ENCODE measurements around the gene PFN3. TPM values are rescaled to one million over a fixed set of nuclear protein-coding genes. Genes with fewer than 3 reads are reported as not detected.

PFN3 gene
- total RNA-seq, 1 experiment from 2014 or later = not detected

DNA sequence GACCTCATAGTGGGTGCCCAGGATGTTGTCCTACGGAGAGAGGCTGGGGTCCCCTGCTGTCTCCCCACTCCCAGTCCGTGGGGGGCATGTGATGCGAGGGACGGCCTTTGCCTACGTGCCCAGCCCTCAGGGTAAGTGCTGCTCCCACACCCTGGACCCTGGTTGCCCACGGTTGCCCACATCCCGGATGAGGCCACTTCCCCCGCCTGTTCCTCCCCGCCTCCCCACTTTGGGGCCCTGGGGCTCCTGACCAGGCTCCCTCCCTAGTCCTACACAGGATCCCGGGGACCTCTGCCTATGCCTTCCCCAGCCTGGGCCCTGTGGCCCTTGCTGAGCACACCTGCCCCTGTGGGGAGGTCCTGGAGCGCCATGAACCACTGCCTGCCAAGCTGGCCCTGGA is 14.7 kb downstream of the PFN3 start:
- no TSS peak for BruUV-seq (replicated peaks)
- CTCF ChIA-PET = interaction anchor here (1.1 kb wide), 1 partner anchor 16 kb away, joined by 4 read pairs; no protein-coding TSS in a partner anchor
- Mint-ChIP-seq H3K4me3 (ENCODE audit: low read depth, unreplicated experiment) (no peak overlapping the region), H3K36me3 (ENCODE audit: insufficient read depth, unreplicated experiment) (peaks cover 13% of the 10 kb centered on the region), H3K27ac (ENCODE audit: unreplicated experiment) (no peak overlapping the region), H3K4me1 (ENCODE audit: low read depth, unreplicated experiment) (peaks cover 36% of the 10 kb centered on the region), H3K9me3 (ENCODE audit: low read depth, unreplicated experiment) (no peaks in the 10 kb centered on the region), H3K27me3 (ENCODE audit: unreplicated experiment) (no peaks in the 10 kb centered on the region)
- intact Hi-C loops (cut with micrococcal nuclease; ENCODE audit: unreplicated experiment) = no loop called here
- TF ChIP-seq, protein P1, sequence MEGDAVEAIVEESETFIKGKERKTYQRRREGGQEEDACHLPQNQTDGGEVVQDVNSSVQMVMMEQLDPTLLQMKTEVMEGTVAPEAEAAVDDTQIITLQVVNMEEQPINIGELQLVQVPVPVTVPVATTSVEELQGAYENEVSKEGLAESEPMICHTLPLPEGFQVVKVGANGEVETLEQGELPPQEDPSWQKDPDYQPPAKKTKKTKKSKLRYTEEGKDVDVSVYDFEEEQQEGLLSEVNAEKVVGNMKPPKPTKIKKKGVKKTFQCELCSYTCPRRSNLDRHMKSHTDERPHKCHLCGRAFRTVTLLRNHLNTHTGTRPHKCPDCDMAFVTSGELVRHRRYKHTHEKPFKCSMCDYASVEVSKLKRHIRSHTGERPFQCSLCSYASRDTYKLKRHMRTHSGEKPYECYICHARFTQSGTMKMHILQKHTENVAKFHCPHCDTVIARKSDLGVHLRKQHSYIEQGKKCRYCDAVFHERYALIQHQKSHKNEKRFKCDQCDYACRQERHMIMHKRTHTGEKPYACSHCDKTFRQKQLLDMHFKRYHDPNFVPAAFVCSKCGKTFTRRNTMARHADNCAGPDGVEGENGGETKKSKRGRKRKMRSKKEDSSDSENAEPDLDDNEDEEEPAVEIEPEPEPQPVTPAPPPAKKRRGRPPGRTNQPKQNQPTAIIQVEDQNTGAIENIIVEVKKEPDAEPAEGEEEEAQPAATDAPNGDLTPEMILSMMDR (IDR thresholded peaks at IDR 0.05; ENCODE audit: unreplicated experiment) = no peak
- no peak for DNase-seq

DNA sequence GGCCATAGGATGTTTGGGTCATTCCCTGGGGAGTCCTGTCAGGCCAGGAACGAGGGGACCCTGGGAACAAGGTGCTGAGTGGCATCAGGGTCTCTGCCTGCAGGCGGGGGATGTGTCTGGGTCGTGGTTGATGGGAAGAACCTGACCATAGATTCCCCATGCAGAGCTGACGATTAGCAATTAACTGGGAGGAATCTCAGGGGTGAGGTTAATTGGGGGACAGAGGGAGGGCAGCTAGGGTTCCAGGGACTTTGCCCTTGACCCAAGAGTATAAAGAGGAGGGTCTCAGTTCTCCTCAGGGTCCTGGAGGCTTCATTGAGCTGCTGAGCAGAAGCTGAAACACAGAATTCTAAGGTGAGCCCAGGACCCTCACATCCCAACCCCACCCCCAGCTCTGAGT is 16.3 kb downstream of the PFN3 start, which contains the start of gene SLC34A1:
SLC34A1 (plus strand) TSS at position 301 of the 400 bp plus-strand sequence. CDS start 1,308 bp downstream, outside the sequence.
- Mint-ChIP-seq H3K4me3 (ENCODE audit: low read depth, unreplicated experiment) (no peak within 1 kb of the TSS), H3K36me3 (ENCODE audit: insufficient read depth, unreplicated experiment) (peaks cover 13% of the 10 kb centered on the region), H3K9me3 (ENCODE audit: low read depth, unreplicated experiment) (no peaks in the 10 kb centered on the region), H3K27me3 (ENCODE audit: unreplicated experiment) (no peaks in the 10 kb centered on the region), H3K27ac (ENCODE audit: unreplicated experiment) (no peak within 1 kb of the TSS), H3K4me1 (ENCODE audit: low read depth, unreplicated experiment) (peaks cover 36% of the 10 kb centered on the region)
- CTCF ChIA-PET = no interaction called here
- BruUV-seq (replicated peaks) = no TSS peak
- intact Hi-C loops (cut with micrococcal nuclease; ENCODE audit: unreplicated experiment) = no loop called here
- TF ChIP-seq, protein P1 (IDR thresholded peaks at IDR 0.05; ENCODE audit: unreplicated experiment) = no peak
- no peak for DNase-seq

DNA sequence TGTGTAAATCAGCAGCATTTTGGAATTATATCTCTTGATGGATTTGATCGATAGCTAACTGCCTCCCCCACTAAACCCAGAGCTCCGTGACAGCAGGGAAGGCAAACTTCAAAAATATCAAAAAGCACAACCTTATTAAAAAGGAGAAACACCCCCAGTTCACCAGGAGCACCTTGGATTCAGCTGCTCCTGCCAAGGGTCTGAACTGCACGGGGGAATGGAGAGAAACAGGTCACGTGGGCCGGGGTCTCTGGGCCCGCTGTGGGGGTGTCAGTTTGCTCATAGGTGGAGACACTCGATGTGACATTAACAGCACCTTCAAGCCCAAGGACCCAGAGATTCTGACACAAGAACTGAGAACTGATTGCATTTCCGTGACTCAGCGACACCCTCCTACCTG is 17.3 kb downstream of the PFN3 start:
- Mint-ChIP-seq H3K27me3 (ENCODE audit: unreplicated experiment) (no peaks in the 10 kb centered on the region), H3K4me1 (ENCODE audit: low read depth, unreplicated experiment) (peaks cover 36% of the 10 kb centered on the region), H3K4me3 (ENCODE audit: low read depth, unreplicated experiment) (no peak overlapping the region), H3K9me3 (ENCODE audit: low read depth, unreplicated experiment) (no peaks in the 10 kb centered on the region), H3K36me3 (ENCODE audit: insufficient read depth, unreplicated experiment) (peaks cover 17% of the 10 kb centered on the region), H3K27ac (ENCODE audit: unreplicated experiment) (no peak overlapping the region)
- TF ChIP-seq, protein P1 (IDR thresholded peaks at IDR 0.05; ENCODE audit: unreplicated experiment) = no peak
- no TSS peak for BruUV-seq (replicated peaks)
- intact Hi-C loops (cut with micrococcal nuclease; ENCODE audit: unreplicated experiment) = no loop called here
- CTCF ChIA-PET = no interaction called here
- DNase-seq = no peak

DNA sequence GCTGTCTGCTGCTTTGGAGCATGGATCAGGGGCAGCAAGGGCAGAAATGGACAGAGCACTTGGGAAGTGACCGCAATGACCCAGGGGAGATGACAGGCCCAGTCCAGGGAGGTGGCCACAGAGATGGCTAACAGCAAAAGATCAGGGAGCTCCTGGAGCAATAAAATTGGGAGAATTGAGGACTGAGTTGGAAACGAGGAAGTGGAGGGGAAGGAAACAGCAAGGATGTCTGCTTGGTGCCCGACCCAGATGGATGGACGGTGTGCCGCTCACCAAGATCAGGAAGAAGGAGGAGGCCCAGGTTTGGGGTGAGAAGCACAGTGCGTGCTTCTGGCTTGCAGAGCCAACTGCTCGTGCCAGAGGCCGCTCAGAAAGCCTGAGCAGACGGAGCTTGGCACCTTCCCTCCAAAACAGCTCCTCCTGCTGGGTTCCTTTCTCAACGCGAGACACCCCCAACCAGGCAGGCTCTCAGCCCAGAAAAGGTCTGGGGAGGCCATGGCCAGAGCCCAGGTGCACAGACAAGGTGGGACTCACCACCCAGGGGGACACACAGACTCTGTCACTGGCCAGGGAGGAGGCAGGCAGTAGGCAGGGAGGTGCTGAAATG is 17.9 kb downstream of the PFN3 start:
- H3K9me3 Mint-ChIP-seq (ENCODE audit: low read depth, unreplicated experiment) = no peaks in the 10 kb centered on the region
- no peak overlapping the region for H3K4me3 Mint-ChIP-seq (ENCODE audit: low read depth, unreplicated experiment)
- TF ChIP-seq, protein P1 (IDR thresholded peaks at IDR 0.05; ENCODE audit: unreplicated experiment) = no peak
- no TSS peak for BruUV-seq (replicated peaks)
- CTCF ChIA-PET = interaction anchor here (0.6 kb wide), 3 partner anchors 67 to 257 kb away, joined by 3 to 6 read pairs (median 3); no protein-coding TSS in a partner anchor
- H3K27ac Mint-ChIP-seq (ENCODE audit: unreplicated experiment) = no peak overlapping the region
- H3K27me3 Mint-ChIP-seq (ENCODE audit: unreplicated experiment) = no peaks in the 10 kb centered on the region
- peaks cover 17% of the 10 kb centered on the region for H3K36me3 Mint-ChIP-seq (ENCODE audit: insufficient read depth, unreplicated experiment)
- peaks cover 39% of the 10 kb centered on the region for H3K4me1 Mint-ChIP-seq (ENCODE audit: low read depth, unreplicated experiment)
- intact Hi-C loops (cut with micrococcal nuclease; ENCODE audit: unreplicated experiment) = no loop called here
- no peak for DNase-seq
